Endothelial cell (in vitro differentiated cells): ENCODE data around the gene GNAI3. TPM values are rescaled to one million over a fixed set of nuclear protein-coding genes. Genes with fewer than 3 reads are reported as not detected.

Experiments used
- DNase-seq: peaks from one replicate; pipeline ENCODE4 v3.0.0; 2021; ENCODE audit warnings: low spot score
- H3K27ac Mint-ChIP-seq: one replicate; pipeline ENCODE4 v1.8.0; 2021; ENCODE audit warnings: mixed read lengths, inconsistent platforms; ENCODE audit not compliant: unreplicated experiment
- H3K27me3 Mint-ChIP-seq: one replicate; pipeline ENCODE4 v1.8.0; 2021; ENCODE audit warnings: mild to moderate bottlenecking, moderate library complexity, mixed read lengths, inconsistent platforms; ENCODE audit not compliant: unreplicated experiment
- H3K36me3 Mint-ChIP-seq: one replicate; pipeline ENCODE4 v1.8.0; 2021; ENCODE audit warnings: mild to moderate bottlenecking, low read depth, mixed read lengths, inconsistent platforms; ENCODE audit not compliant: unreplicated experiment
- H3K4me1 Mint-ChIP-seq: one replicate; pipeline ENCODE4 v1.8.0; 2021; ENCODE audit warnings: mild to moderate bottlenecking, mixed read lengths, inconsistent platforms; ENCODE audit not compliant: unreplicated experiment
- H3K4me3 Mint-ChIP-seq: one replicate; pipeline ENCODE4 v1.8.0; 2021; ENCODE audit warnings: mild to moderate bottlenecking, mixed read lengths, inconsistent platforms; ENCODE audit not compliant: unreplicated experiment
- H3K9me3 Mint-ChIP-seq: one replicate; pipeline ENCODE4 v1.8.0; 2021; ENCODE audit warnings: mixed read lengths, inconsistent platforms; ENCODE audit not compliant: unreplicated experiment
- total RNA-seq: library from RNA; stranded (reverse); fragmentation: NEBNext Ultra II Directional; extraction: Animal tissue kit (Norgen Biotek cat#: 25700); gene quantifications from one replicate; pipeline ENCODE4 v1.2.1, GENCODE V29; 2021; ENCODE audit not compliant: unreplicated experiment
- TF ChIP-seq, protein P1 (sequence below): fragments of 200-600 bp; sonication (generic); IDR thresholded peaks from one replicate; pipeline ENCODE4 v1.5.0; 2021; ENCODE audit warnings: antibody characterized with exemption; ENCODE audit not compliant: unreplicated experiment

The GNAI3 gene
- total RNA-seq, 1 donor from 2014 or later = 17.7 TPM

DNA sequence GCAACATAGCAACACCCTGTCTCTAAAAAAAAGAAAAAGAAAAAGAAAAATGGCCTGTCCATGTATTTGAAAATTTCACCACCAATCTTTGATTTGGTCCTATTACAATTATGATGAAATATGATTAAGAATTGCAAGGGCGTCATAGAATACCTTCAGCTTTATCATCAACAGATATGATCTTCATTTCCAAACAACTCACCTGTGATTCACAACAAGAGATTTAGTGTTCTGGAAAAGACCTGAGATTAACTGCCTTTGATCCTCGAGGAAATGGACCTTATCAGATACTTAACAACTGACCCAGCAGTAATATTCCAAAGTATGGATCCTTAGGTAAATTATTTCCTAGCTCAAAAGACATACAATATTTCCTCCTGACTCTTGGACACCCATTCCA is 104.0 kb downstream of the GNAI3 start:
- no peaks in the 10 kb centered on the region for H3K36me3 Mint-ChIP-seq
- H3K27me3 Mint-ChIP-seq = no peaks in the 10 kb centered on the region
- H3K27ac Mint-ChIP-seq = no peak overlapping the region
- H3K9me3 Mint-ChIP-seq = no peaks in the 10 kb centered on the region
- H3K4me3 Mint-ChIP-seq = no peak overlapping the region
- TF ChIP-seq, protein P1, sequence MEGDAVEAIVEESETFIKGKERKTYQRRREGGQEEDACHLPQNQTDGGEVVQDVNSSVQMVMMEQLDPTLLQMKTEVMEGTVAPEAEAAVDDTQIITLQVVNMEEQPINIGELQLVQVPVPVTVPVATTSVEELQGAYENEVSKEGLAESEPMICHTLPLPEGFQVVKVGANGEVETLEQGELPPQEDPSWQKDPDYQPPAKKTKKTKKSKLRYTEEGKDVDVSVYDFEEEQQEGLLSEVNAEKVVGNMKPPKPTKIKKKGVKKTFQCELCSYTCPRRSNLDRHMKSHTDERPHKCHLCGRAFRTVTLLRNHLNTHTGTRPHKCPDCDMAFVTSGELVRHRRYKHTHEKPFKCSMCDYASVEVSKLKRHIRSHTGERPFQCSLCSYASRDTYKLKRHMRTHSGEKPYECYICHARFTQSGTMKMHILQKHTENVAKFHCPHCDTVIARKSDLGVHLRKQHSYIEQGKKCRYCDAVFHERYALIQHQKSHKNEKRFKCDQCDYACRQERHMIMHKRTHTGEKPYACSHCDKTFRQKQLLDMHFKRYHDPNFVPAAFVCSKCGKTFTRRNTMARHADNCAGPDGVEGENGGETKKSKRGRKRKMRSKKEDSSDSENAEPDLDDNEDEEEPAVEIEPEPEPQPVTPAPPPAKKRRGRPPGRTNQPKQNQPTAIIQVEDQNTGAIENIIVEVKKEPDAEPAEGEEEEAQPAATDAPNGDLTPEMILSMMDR = no peak
- H3K4me1 Mint-ChIP-seq = peaks cover 9% of the 10 kb centered on the region
- DNase-seq = no peak

DNA sequence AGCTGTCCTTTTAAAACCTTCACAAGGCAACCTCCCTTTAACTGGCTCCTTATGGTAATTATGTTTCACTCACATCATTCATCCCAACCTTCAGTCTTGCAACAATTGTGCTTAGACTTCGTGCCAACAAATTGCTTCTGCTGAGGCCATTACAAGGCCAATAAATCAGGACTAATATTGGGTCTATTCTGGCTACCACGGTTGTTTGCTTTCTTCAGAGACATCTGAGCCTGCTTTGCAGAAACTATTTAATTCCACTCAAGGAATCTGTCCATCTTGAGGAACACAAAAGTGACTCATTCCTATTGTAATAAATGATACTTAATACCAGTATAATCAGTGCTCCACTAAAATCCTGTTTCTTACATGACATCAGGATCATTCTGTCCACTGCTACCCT is 104.9 kb downstream of the GNAI3 start:
- DNase-seq = no peak
- TF ChIP-seq, protein P1 = no peak
- H3K27ac Mint-ChIP-seq = no peak overlapping the region

GRCh38 chr1:109654519-109654918 is 106.1 kb downstream of the GNAI3 start:
- no peak overlapping the region for H3K27ac Mint-ChIP-seq

More for the DNA sequence above, 104.9 kb downstream of the GNAI3 start:
- H3K27me3 Mint-ChIP-seq = peaks cover 1% of the 10 kb centered on the region
- H3K36me3 Mint-ChIP-seq = no peaks in the 10 kb centered on the region
- no peaks in the 10 kb centered on the region for H3K9me3 Mint-ChIP-seq
- no peak overlapping the region for H3K4me3 Mint-ChIP-seq
- H3K4me1 Mint-ChIP-seq = peaks cover 13% of the 10 kb centered on the region

DNA sequence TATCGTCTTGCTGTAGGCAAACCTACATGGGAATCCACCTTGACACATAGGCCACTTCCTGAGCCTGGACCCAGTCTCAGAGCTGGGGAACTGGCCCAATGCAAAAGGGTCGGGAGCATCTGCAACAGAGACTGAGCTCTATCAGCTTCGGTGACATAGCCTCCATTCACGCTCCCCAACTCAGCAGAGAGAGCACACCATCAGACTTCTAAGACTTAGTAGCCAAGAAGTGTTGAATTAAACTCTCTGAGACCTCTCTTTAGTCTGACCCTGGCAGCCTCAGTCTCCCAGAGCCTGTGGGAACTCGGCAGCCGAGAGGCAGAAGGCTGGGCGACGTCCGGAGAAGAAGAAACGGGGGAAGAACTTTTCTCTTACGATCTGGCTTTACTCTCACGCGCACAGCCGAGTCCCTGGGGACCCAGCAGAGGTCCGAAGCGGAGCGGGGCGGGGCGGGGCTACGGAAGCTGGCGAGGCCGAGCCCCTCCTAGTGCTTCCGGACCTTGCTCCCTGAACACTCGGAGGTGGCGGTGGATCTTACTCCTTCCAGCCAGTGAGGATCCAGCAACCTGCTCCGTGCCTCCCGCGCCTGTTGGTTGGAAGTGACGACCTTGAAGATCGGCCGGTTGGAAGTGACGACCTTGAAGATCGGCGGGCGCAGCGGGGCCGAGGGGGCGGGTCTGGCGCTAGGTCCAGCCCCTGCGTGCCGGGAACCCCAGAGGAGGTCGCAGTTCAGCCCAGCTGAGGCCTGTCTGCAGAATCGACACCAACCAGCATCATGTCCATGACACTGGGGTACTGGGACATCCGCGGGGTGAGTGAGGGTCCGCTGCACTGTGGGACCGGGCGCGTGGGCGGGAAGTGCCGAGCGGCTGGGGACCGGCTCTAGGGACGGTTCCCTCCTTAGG is 107.5 kb downstream of the GNAI3 start, which contains the start of gene GSTM4:
GSTM4 (plus strand) TSS at position 485 of the 905 bp plus-strand sequence; CDS start at position 776, 291 bp downstream.
- Mint-ChIP-seq H3K36me3 (peaks cover 5% of the 10 kb centered on the region), H3K27ac (no peak within 1 kb of the TSS), H3K27me3 (peaks cover 6% of the 10 kb centered on the region), H3K4me1 (peaks cover 17% of the 10 kb centered on the region), H3K4me3 (peak within 1 kb of the TSS; percentile 93), H3K9me3 (no peaks in the 10 kb centered on the region)
- DNase-seq = peak; percentile 63
- TF ChIP-seq, protein P1 = no peak

More at GRCh38 chr1:109654519-109654918, 106.1 kb downstream of the GNAI3 start:
- no peaks in the 10 kb centered on the region for H3K9me3 Mint-ChIP-seq
- H3K4me3 Mint-ChIP-seq = no peak overlapping the region
- TF ChIP-seq, protein P1 = no peak
- peaks cover 5% of the 10 kb centered on the region for H3K36me3 Mint-ChIP-seq
- no peak for DNase-seq
- H3K27me3 Mint-ChIP-seq = peaks cover 4% of the 10 kb centered on the region
- peaks cover 17% of the 10 kb centered on the region for H3K4me1 Mint-ChIP-seq

- Mint-ChIP-seq H3K4me3 (no peak overlapping the region), H3K9me3 (no peaks in the 10 kb centered on the region)
Measured at GRCh38 chr1:109657395-109657794, 109.0 kb downstream of the GNAI3 start.

More at GRCh38 chr1:109657395-109657794, 109.0 kb downstream of the GNAI3 start:
- TF ChIP-seq, protein P1 = no peak
- DNase-seq = no peak
- Mint-ChIP-seq H3K27me3 (peaks cover 8% of the 10 kb centered on the region), H3K4me1 (peaks cover 17% of the 10 kb centered on the region), H3K36me3 (peaks cover 5% of the 10 kb centered on the region), H3K27ac (no peak overlapping the region)
